Common myeloid progenitor, CD34-positive (primary cell): ENCODE results near the gene NCBP3.

Experiments
- CTCF ChIA-PET: fragments of 350-600 bp; sonication (Branson Sonifier 250); formaldehyde crosslinking; loops from one replicate; lab custom pipeline; 2021; ENCODE audit warnings: antibody characterized with exemption; lab: Charles Lee
- POLR2A ChIA-PET: fragments of 350-600 bp; sonication (Branson Sonifier 250); formaldehyde crosslinking; loops from one replicate; lab custom pipeline; 2021; ENCODE audit warnings: antibody characterized with exemption; lab: Charles Lee
- DNase-seq, 3 donors: peaks; one replicate each; pipeline versions ENCODE4 v3.0.0 to v3.0.0-alpha.2; 2013
- H3K27ac ChIP-seq, 2 experiments: 1 replicate in 1 of 2; 2 replicates in 1 of 2; pipeline ENCODE4 v1.7.0; 2013; ENCODE audit warnings: inconsistent platforms in 2 of 2, low read length in 2 of 2, mild to moderate bottlenecking in 2 of 2, low read depth in 1 of 2, moderate library complexity in 1 of 2; ENCODE audit not compliant: severe bottlenecking in 2 of 2, insufficient read depth in 1 of 2, poor library complexity in 1 of 2
- H3K27me3 ChIP-seq, 5 experiments: replicated peaks in 2 of 5; 1 replicate in 3 of 5; 2 replicates in 2 of 5; pipeline versions ENCODE4 v1.6.1 to v1.7.0; 2013; ENCODE audit warnings: low read length in 4 of 5, mild to moderate bottlenecking in 2 of 5, moderate library complexity in 2 of 5, inconsistent platforms in 1 of 5; ENCODE audit not compliant: insufficient read depth in 5 of 5, control insufficient read depth in 4 of 5
- H3K36me3 ChIP-seq, 4 experiments: 1 replicate in 2 of 4; 2 replicates in 2 of 4; pipeline versions ENCODE4 v1.6.1 to v1.7.0; 2013; ENCODE audit warnings: low read length in 3 of 4, control low read depth in 1 of 4, mild to moderate bottlenecking in 1 of 4; ENCODE audit not compliant: control insufficient read depth in 4 of 4, insufficient read depth in 4 of 4
- H3K4me1 ChIP-seq, 4 experiments: 1 replicate in 3 of 4; 2 replicates in 1 of 4; pipeline versions ENCODE4 v1.6.1 to v1.7.1; 2013; ENCODE audit warnings: low read length in 3 of 4, mild to moderate bottlenecking in 3 of 4, control low read depth in 1 of 4, inconsistent platforms in 1 of 4, moderate library complexity in 1 of 4; ENCODE audit not compliant: control insufficient read depth in 4 of 4, insufficient read depth in 4 of 4; ENCODE audit errors: control extremely low read depth in 1 of 4
- H3K4me3 ChIP-seq, 7 experiments: 1 replicate in 4 of 7; 2 replicates in 3 of 7; pipeline versions ENCODE4 v1.5.1 to v1.7.0; 2013; ENCODE audit warnings: mild to moderate bottlenecking in 7 of 7, low read length in 6 of 7, moderate library complexity in 6 of 7, inconsistent platforms in 2 of 7, low read depth in 2 of 7, control low read depth in 1 of 7; ENCODE audit not compliant: insufficient read depth in 4 of 7, control insufficient read depth in 1 of 7; ENCODE audit errors: extremely low read depth in 1 of 7
- H3K9me3 ChIP-seq, 5 experiments: 1 replicate in 4 of 5; 2 replicates in 1 of 5; pipeline versions ENCODE4 v1.6.1 to v1.7.1; 2013; ENCODE audit warnings: low read length in 4 of 5, mild to moderate bottlenecking in 2 of 5, inconsistent platforms in 1 of 5, low read depth in 1 of 5, moderate library complexity in 1 of 5; ENCODE audit not compliant: control insufficient read depth in 4 of 5, insufficient read depth in 2 of 5; ENCODE audit errors: control extremely low read depth in 1 of 5
- WGBS: methylation state at CpG from one replicate; pipeline ENCODE4 v1.1.5; 2013; ENCODE audit not compliant: insufficient coverage; 5-methylcytosine and 5-hydroxymethylcytosine counted together

Gene NCBP3

GRCh38 chr17:3772764-3773163 is 73.3 kb downstream of the NCBP3 start:
- H3K27ac ChIP-seq: no peak overlapping the region
- ChIA-PET POLR2A (no interaction called here), CTCF (interaction anchor here (1.0 to 4.4 kb wide), 7 partner anchors 9 to 66 kb away, joined by 3 to 19 read pairs (median 6); no protein-coding TSS in a partner anchor)
- WGBS: 94% methylated on average over 12 of the region's 12 CpGs
- H3K27me3 ChIP-seq: no peaks in the 10 kb centered on the region
- H3K36me3 ChIP-seq: no peaks in the 10 kb centered on the region
- no peaks in the 10 kb centered on the region for H3K9me3 ChIP-seq
- peaks cover 2 to 44% (median 32%) of the 10 kb centered on the region in 4 experiments for H3K4me1 ChIP-seq
- DNase-seq: no peak
- no peak overlapping the region for H3K4me3 ChIP-seq

GRCh38 chr17:3771140-3771539 is 74.9 kb downstream of the NCBP3 start:
- peaks cover 2 to 58% (median 39%) of the 10 kb centered on the region in 4 experiments for H3K4me1 ChIP-seq
- H3K4me3 ChIP-seq: no peak overlapping the region
- H3K27me3 ChIP-seq: no peaks in the 10 kb centered on the region
- H3K9me3 ChIP-seq: no peaks in the 10 kb centered on the region
- H3K36me3 ChIP-seq: no peaks in the 10 kb centered on the region
- ChIA-PET POLR2A (no interaction called here), CTCF (interaction anchor here (0.6 to 4.4 kb wide), 5 partner anchors 11 to 57 kb away, joined by 3 to 19 read pairs (median 9); no protein-coding TSS in a partner anchor)
- peak in 1 of 3 donors; percentile 53 for DNase-seq
- no peak overlapping the region for H3K27ac ChIP-seq
- WGBS: 83% methylated on average over 8 of the region's 16 CpGs

- CTCF ChIA-PET: interaction anchor here (1.5 to 4.4 kb wide), 4 partner anchors 12 to 87 kb away, joined by 3 to 18 read pairs (median 6); no protein-coding TSS in a partner anchor
- Histone ChIP-seq H3K27ac (peak overlapping the region in 1 of 2 experiments; percentile 44), H3K4me3 (peak overlapping the region in 1 of 7 experiments; percentile 25), H3K4me1 (peaks cover 2 to 65% (median 46%) of the 10 kb centered on the region in 4 experiments), H3K27me3 (no peaks in the 10 kb centered on the region), H3K36me3 (no peaks in the 10 kb centered on the region), H3K9me3 (no peaks in the 10 kb centered on the region)
- WGBS: 1% methylated on average over 5 of the region's 8 CpGs
- peak; percentile 67 to 95 (median 91) for DNase-seq
- POLR2A ChIA-PET: no interaction called here
Measured at GRCh38 chr17:3770466-3770865, 75.6 kb downstream of the NCBP3 start.

DNA sequence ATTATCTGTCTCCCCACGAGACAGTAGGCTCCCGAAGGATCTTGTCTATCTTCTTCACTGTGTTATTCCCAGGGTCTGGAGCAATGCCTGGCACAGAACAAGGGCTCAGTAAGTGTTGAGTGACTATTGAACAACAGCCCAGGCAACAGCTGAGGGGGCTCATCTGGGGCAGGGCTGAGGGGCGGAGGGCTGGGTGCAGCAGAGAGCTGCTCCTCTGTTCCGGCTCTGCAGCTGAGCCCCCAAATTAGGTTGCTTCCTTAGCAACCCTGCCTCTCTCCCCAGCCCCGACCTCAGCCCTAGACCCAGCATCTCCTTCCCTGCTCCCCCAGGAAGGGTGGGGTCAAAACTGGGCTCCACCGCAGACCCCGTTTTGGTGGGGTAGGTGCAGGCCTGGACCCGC is 77.3 kb downstream of the NCBP3 start:
- Histone ChIP-seq H3K4me3 (no peak overlapping the region), H3K36me3 (no peaks in the 10 kb centered on the region), H3K27me3 (no peaks in the 10 kb centered on the region), H3K27ac (no peak overlapping the region), H3K4me1 (peaks cover 2 to 79% (median 54%) of the 10 kb centered on the region in 4 experiments), H3K9me3 (no peaks in the 10 kb centered on the region)
- POLR2A ChIA-PET: no interaction called here
- CTCF ChIA-PET: interaction anchor here (0.5 to 1.7 kb wide), 6 partner anchors 12 to 242 kb away, joined by 3 to 8 read pairs (median 3); no protein-coding TSS in a partner anchor
- DNase-seq: no peak
- WGBS: 85% methylated on average over 7 of the region's 8 CpGs

DNA sequence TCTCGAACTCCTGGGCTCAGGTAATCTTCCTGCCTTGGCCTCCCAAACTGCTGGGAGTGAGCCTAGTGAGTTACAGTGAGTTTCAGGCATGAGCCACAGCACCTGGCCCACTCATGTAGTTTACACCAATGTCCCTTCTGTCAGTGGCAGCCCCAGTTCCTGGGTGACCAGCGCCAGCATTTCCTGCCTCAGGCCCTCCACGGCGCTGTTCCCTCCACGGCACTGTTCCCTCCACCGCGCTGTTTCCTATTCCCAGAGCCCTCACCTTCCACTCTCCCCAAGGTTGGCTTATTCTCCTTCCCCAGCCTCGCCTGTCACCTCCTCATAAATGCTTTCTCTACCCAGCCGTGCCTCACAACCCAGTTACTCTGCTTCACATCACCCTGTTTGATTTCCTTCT is 77.7 kb downstream of the NCBP3 start:
- ChIA-PET POLR2A (no interaction called here), CTCF (interaction anchor here (1.3 to 5.1 kb wide), 3 partner anchors 30 to 62 kb away, joined by 3 to 37 read pairs (median 6); no protein-coding TSS in a partner anchor)
- H3K36me3 ChIP-seq: no peaks in the 10 kb centered on the region
- H3K27ac ChIP-seq: no peak overlapping the region
- no peak overlapping the region for H3K4me3 ChIP-seq
- H3K4me1 ChIP-seq: peaks cover 2 to 83% (median 57%) of the 10 kb centered on the region in 4 experiments
- H3K9me3 ChIP-seq: no peaks in the 10 kb centered on the region
- DNase-seq: no peak
- WGBS: 92% methylated on average over 8 of the region's 9 CpGs
- H3K27me3 ChIP-seq: no peaks in the 10 kb centered on the region

DNA sequence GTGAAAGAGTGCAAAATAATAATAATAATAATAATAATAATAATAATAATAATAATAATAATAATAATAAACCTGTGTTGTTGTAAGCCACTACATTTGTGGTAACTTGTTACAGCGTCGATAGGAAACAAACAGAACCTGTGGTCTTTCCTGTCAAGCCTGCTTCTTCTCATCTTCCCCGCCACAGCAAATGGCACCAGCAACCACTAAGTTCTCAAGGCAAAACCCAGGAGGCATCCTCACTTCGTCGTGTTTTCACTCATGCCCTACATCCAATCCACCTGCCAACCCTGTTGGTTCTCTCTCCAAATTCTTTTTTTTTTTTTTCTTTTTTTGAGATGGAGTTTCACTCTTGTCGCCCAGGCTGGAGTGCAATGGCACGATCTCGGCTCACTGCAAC is 79.3 kb downstream of the NCBP3 start:
- CTCF ChIA-PET: interaction anchor here (0.6 to 5.1 kb wide), 3 partner anchors 15 to 44 kb away, joined by 3 to 37 read pairs (median 3); no protein-coding TSS in a partner anchor

DNA sequence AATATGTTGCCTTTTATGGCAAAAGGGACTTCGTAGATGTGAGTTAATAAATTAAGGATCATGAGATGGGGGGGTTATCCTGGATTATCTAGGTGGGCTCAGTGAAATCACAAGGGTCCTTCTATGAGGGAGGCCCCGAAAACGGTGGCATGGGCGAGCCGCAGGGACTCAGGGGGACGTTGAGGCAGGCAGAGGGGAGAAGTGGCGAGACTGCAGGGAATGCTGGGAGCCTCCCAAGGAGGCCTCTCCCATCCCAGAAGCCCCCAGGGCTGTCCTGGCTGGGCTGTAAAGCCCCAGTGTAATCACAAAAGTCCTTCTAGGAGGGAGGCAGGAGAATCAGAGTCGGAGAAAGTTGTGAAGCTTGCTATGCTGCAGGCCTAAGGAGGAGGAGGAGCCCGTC is 80.1 kb downstream of the NCBP3 start:
- peak overlapping the region; percentile 64 to 86 for H3K27ac ChIP-seq

More for the DNA sequence above, 79.3 kb downstream of the NCBP3 start:
- WGBS: 65% methylated on average over 5 of the region's 8 CpGs
- POLR2A ChIA-PET: interaction anchor here (1.0 kb wide), 1 partner anchor 12 kb away, joined by 3 read pairs; no protein-coding TSS in a partner anchor
- Histone ChIP-seq H3K9me3 (no peaks in the 10 kb centered on the region), H3K4me1 (peaks cover 2 to 75% (median 53%) of the 10 kb centered on the region in 4 experiments), H3K36me3 (no peaks in the 10 kb centered on the region), H3K27ac (no peak overlapping the region), H3K4me3 (no peak overlapping the region), H3K27me3 (no peaks in the 10 kb centered on the region)
- DNase-seq: peak in 1 of 3 donors; percentile 35

More for the DNA sequence above, 80.1 kb downstream of the NCBP3 start:
- DNase-seq: no peak
- Histone ChIP-seq H3K9me3 (no peaks in the 10 kb centered on the region), H3K27me3 (no peaks in the 10 kb centered on the region), H3K4me3 (peak overlapping the region in 3 of 7 experiments; percentile 16 to 40 (median 20)), H3K36me3 (no peaks in the 10 kb centered on the region), H3K4me1 (peaks cover 2 to 67% (median 46%) of the 10 kb centered on the region in 4 experiments)
- ChIA-PET POLR2A (interaction anchor here (1.0 kb wide), 1 partner anchor 11 kb away, joined by 3 read pairs; no protein-coding TSS in a partner anchor), CTCF (interaction anchor here (0.6 to 5.1 kb wide), 3 partner anchors 14 to 62 kb away, joined by 3 to 37 read pairs (median 15); no protein-coding TSS in a partner anchor)
- 90% methylated on average over 9 of the region's 9 CpGs for WGBS
